H1 (cell line): ENCODE data around the gene GABRG3. TPM values are rescaled to one million over a fixed set of nuclear protein-coding genes. Genes with fewer than 3 reads are reported as not detected.

Source experiments
- CTCF ChIA-PET: fragments of 300-600 bp; sonication (Branson Sonifier 250); formaldehyde crosslinking; loops from one replicate; lab custom pipeline; 2021; ENCODE audit not compliant: partially characterized antibody; lab: Charles Lee
- POLR2A ChIA-PET: fragments of 300-600 bp; sonication (Branson Sonifier 250); formaldehyde crosslinking; loops from one replicate; lab custom pipeline; 2021; ENCODE audit warnings: inconsistent platforms; ENCODE audit not compliant: partially characterized antibody; lab: Charles Lee
- DNase-seq, 2 experiments: peaks; one replicate each; pipeline versions ENCODE4 v3.0.0 to v3.0.0-alpha.2; 2010 to 2022; ENCODE audit warnings: low spot score in 2 of 2, low read depth in 1 of 2, mixed read lengths in 1 of 2
- FAIRE-seq: peaks from 2 replicates; lab custom pipeline; 2011; peaks lifted over from hg19 to GRCh38; lab: Jason Lieb, UNC
- H2AFZ ChIP-seq: 2 replicates; pipeline ENCODE4 v1.8.1; 2012; ENCODE audit warnings: low read length, inconsistent platforms
- H2AK5ac ChIP-seq: 2 replicates; pipeline ENCODE4 v1.6.1; 2013; ENCODE audit warnings: low read depth, low read length
- H2BK120ac ChIP-seq: replicated peaks from 2 replicates; pipeline ENCODE3; 2013; ENCODE audit warnings: low read depth, low read length, inconsistent platforms
- H2BK12ac ChIP-seq: 2 replicates; pipeline ENCODE4 v1.6.1; 2013; ENCODE audit warnings: low read depth, low read length
- H2BK15ac ChIP-seq: 2 replicates; pipeline ENCODE4 v1.6.1; 2013; ENCODE audit warnings: low read length
- H2BK20ac ChIP-seq: 2 replicates; pipeline ENCODE4 v1.6.1; 2013; ENCODE audit warnings: low read length
- H2BK5ac ChIP-seq: 2 replicates; pipeline ENCODE4 v1.6.1; 2013; ENCODE audit warnings: low read depth, low read length
- H3K14ac ChIP-seq: 2 replicates; pipeline ENCODE4 v1.6.1; 2013; ENCODE audit warnings: inconsistent platforms; ENCODE audit not compliant: insufficient read length
- H3K18ac ChIP-seq: 2 replicates; pipeline ENCODE4 v1.6.1; 2013; ENCODE audit warnings: low read length; ENCODE audit errors: extremely low read depth
- H3K23ac ChIP-seq: 2 replicates; pipeline ENCODE4 v1.6.1; 2013; ENCODE audit warnings: inconsistent platforms; ENCODE audit not compliant: insufficient read length
- H3K23me2 ChIP-seq: 2 replicates; pipeline ENCODE4 v1.6.1; 2013; ENCODE audit warnings: low read depth, low read length
- H3K27ac ChIP-seq: 2 replicates; pipeline ENCODE4 v1.6.1; 2011; ENCODE audit warnings: low read depth, low read length, inconsistent platforms
- H3K27me3 ChIP-seq, 4 experiments: replicated peaks in 1 of 4; 1 replicate in 1 of 4; 2 replicates in 3 of 4; pipeline versions ENCODE4 v1.6.1 to v1.8.1; 2011 to 2013; ENCODE audit warnings: low read length in 3 of 4, mild to moderate bottlenecking in 3 of 4, inconsistent platforms in 2 of 4, mixed read lengths in 2 of 4, moderate library complexity in 1 of 4; ENCODE audit not compliant: control insufficient read depth in 3 of 4, insufficient read depth in 3 of 4; ENCODE audit errors: extremely low read depth in 1 of 4
- H3K36me3 ChIP-seq, 4 experiments: 2 replicates each; pipeline versions ENCODE4 v1.6.1 to v1.8.1; 2011 to 2013; ENCODE audit warnings: mild to moderate bottlenecking in 4 of 4, low read length in 3 of 4, moderate library complexity in 2 of 4, control low read depth in 1 of 4, inconsistent platforms in 1 of 4; ENCODE audit not compliant: insufficient read depth in 4 of 4, control insufficient read depth in 2 of 4
- H3K4ac ChIP-seq: replicated peaks from 2 replicates; pipeline ENCODE3; 2013; ENCODE audit warnings: low read length, low read depth, mixed read lengths, inconsistent platforms; ENCODE audit not compliant: insufficient read length
- H3K4me1 ChIP-seq, 4 experiments: replicated peaks in 1 of 4; 1 replicate in 1 of 4; 2 replicates in 3 of 4; pipeline versions ENCODE4 v1.6.1 to v1.8.1; 2011 to 2013; ENCODE audit warnings: low read length in 3 of 4, inconsistent platforms in 2 of 4, mixed read lengths in 1 of 4; ENCODE audit not compliant: insufficient read depth in 4 of 4, control insufficient read depth in 3 of 4
- H3K4me2 ChIP-seq, 2 experiments: 2 replicates each; pipeline versions ENCODE4 v1.6.1 to v1.8.1; 2011 to 2013; ENCODE audit warnings: low read depth in 2 of 2, low read length in 2 of 2, control low read depth in 1 of 2, inconsistent platforms in 1 of 2, mild to moderate bottlenecking in 1 of 2; ENCODE audit not compliant: insufficient read depth in 1 of 2
- H3K4me3 ChIP-seq, 4 experiments: fragments of 200-600, 300-600 bp in 1 of 4; sonication (generic), shearing (Covaris generic), sonication (Bioruptor Twin) in 1 of 4; 2 replicates each; pipeline versions ENCODE4 v1.5.1 to v1.8.1; 2011 to 2016; ENCODE audit warnings: low read length in 4 of 4, low read depth in 3 of 4, control low read depth in 2 of 4, inconsistent platforms in 2 of 4, mild to moderate bottlenecking in 2 of 4, mixed read lengths in 1 of 4, moderate library complexity in 1 of 4; ENCODE audit not compliant: insufficient read depth in 2 of 4; ENCODE audit errors: extremely low read depth in 1 of 4
- H3K56ac ChIP-seq: replicated peaks from 2 replicates; pipeline ENCODE3; 2013; ENCODE audit warnings: low read depth, mild to moderate bottlenecking, mixed read lengths, low read length, inconsistent platforms; ENCODE audit not compliant: insufficient read length
- H3K79me1 ChIP-seq: 2 replicates; pipeline ENCODE4 v1.6.1; 2013; ENCODE audit warnings: low read depth, low read length, control low read depth
- H3K79me2 ChIP-seq, 2 experiments: 2 replicates each; pipeline versions ENCODE4 v1.6.1 to v1.8.1; 2012 to 2013; ENCODE audit warnings: low read length in 2 of 2, mild to moderate bottlenecking in 2 of 2, inconsistent platforms in 1 of 2; ENCODE audit not compliant: insufficient read depth in 2 of 2, control insufficient read depth in 1 of 2
- H3K9ac ChIP-seq, 4 experiments: replicated peaks in 1 of 4; 1 replicate in 1 of 4; 2 replicates in 3 of 4; pipeline versions ENCODE4 v1.6.1 to v1.8.1; 2011 to 2013; ENCODE audit warnings: low read depth in 3 of 4, low read length in 3 of 4, control low read depth in 2 of 4, mild to moderate bottlenecking in 2 of 4, moderate library complexity in 2 of 4, inconsistent platforms in 1 of 4; ENCODE audit errors: extremely low read depth in 1 of 4
- H3K9me3 ChIP-seq, 2 experiments: 2 replicates each; pipeline versions ENCODE4 v1.6.1 to v1.8.1; 2012 to 2013; ENCODE audit warnings: mild to moderate bottlenecking in 2 of 2, moderate library complexity in 2 of 2, control low read depth in 1 of 2, inconsistent platforms in 1 of 2, low read depth in 1 of 2, low read length in 1 of 2, mixed read lengths in 1 of 2; ENCODE audit not compliant: insufficient read depth in 2 of 2
- H4K20me1 ChIP-seq, 2 experiments: replicated peaks in 1 of 2; 2 replicates each; pipeline versions ENCODE3 to v1.8.1; 2011 to 2013; ENCODE audit warnings: inconsistent platforms in 2 of 2, low read length in 2 of 2, mild to moderate bottlenecking in 1 of 2; ENCODE audit not compliant: insufficient read depth in 2 of 2, control insufficient read depth in 1 of 2
- H4K5ac ChIP-seq: 2 replicates; pipeline ENCODE4 v1.6.1; 2013; ENCODE audit warnings: low read length, low read depth, mixed read lengths, inconsistent platforms; ENCODE audit not compliant: insufficient read length
- H4K8ac ChIP-seq: 2 replicates; pipeline ENCODE4 v1.8.0; 2013; ENCODE audit warnings: mild to moderate bottlenecking, moderate library complexity, low read length, inconsistent platforms; ENCODE audit not compliant: insufficient read depth; ENCODE audit errors: extremely low read depth
- H4K91ac ChIP-seq: replicated peaks from 2 replicates; pipeline ENCODE3; 2013; ENCODE audit warnings: low read length, mixed read lengths, inconsistent platforms; ENCODE audit not compliant: insufficient read length
- CTCF ChIP-seq, 3 experiments: IDR thresholded peaks; 1 replicate in 2 of 3; 2 replicates in 1 of 3; pipeline versions ENCODE4 v1.5.1 to v1.6.1; 2011; ENCODE audit warnings: low read length in 3 of 3, mild to moderate bottlenecking in 3 of 3, inconsistent platforms in 2 of 3, low read depth in 1 of 3, moderate library complexity in 1 of 3; ENCODE audit not compliant: insufficient read depth in 1 of 3; ENCODE audit errors: control extremely low read depth in 1 of 3
- FOSL1 ChIP-seq: IDR thresholded peaks from 2 replicates; pipeline ENCODE4 v1.6.1; 2011; ENCODE audit warnings: mild to moderate bottlenecking, low read depth, low read length, moderate library complexity; ENCODE audit not compliant: insufficient read depth
- JUN ChIP-seq: IDR thresholded peaks from 2 replicates; pipeline ENCODE4 v1.6.1; 2011; ENCODE audit warnings: low read depth, mild to moderate bottlenecking, improper control_type of control experiment, low read length
- RXRA ChIP-seq: IDR thresholded peaks from 2 replicates; pipeline ENCODE4 v1.6.1; 2011; ENCODE audit warnings: low read depth, mild to moderate bottlenecking, low read length, moderate library complexity; ENCODE audit not compliant: insufficient read depth
- SP2 ChIP-seq: IDR thresholded peaks from 2 replicates; pipeline ENCODE4 v1.6.1; 2012; ENCODE audit warnings: mild to moderate bottlenecking, low read length, inconsistent platforms
- TBP ChIP-seq: IDR thresholded peaks from 2 replicates; pipeline ENCODE4 v1.6.1; 2011; ENCODE audit warnings: low read depth, low read length, improper control_type of control experiment
- TCF12 ChIP-seq: IDR thresholded peaks from 2 replicates; pipeline ENCODE4 v1.6.1; 2011; ENCODE audit warnings: low read depth, mild to moderate bottlenecking, low read length
- WGBS, 2 experiments: shearing (Covaris generic) in 1 of 2; methylation state at CpG; one replicate each; pipeline versions ENCODE4 v1.1.6 to v1.1.7; 2013 to 2015; ENCODE audit warnings: low lambda C conversion rate in 2 of 2, mixed read lengths in 2 of 2, inconsistent platforms in 1 of 2, low coverage in 1 of 2, missing lambda C conversion rate in 1 of 2; ENCODE audit not compliant: insufficient replicate concordance in 2 of 2, insufficient coverage in 1 of 2, insufficient read length in 1 of 2; ENCODE audit errors: extremely low coverage in 1 of 2, missing lambda C conversion rate in 1 of 2; 5-methylcytosine and 5-hydroxymethylcytosine counted together
- polyA plus RNA-seq, 7 experiments: library from polyadenylated mRNA; depleted of rRNA in 3 of 7; stranded (reverse) in 5 of 7; unstranded in 2 of 7; fragments of >200 nt in 5 of 7; fragments of 200-250 nt in 2 of 7; gene quantifications; 1 replicate in 5 of 7; 2 replicates in 1 of 7; 4 replicates in 1 of 7; pipeline versions ENCODE4 v1.2.1 to v1.2.3, GENCODE V29; 2011 to 2013; ENCODE audit warnings: missing spikeins in 2 of 7, mixed read lengths in 2 of 7
- total RNA-seq: library from RNA; stranded (reverse); fragmentation: NEBNext Ultra II Directional; extraction: Animal tissue kit (Norgen Biotek cat#: 25700); gene quantifications from 2 replicates; pipeline ENCODE4 v1.2.1, GENCODE V29; 2021

The GABRG3 gene
- total and polyA plus RNA-seq, 2 of the 8 experiments (the other 6 are each of a cell fraction or from before 2014, with no cell fraction given): 0.17 to 0.80 TPM

GRCh38 chr15:27127815-27128570, 157.0 kb downstream of the GABRG3 start:
- H3K23me2 ChIP-seq: no peaks in the 10 kb centered on the region
- H3K4me3 ChIP-seq: no peak overlapping the region
- H2BK120ac ChIP-seq: no peak overlapping the region
- no peak overlapping the region for H3K4ac ChIP-seq
- no peak overlapping the region for H3K14ac ChIP-seq
- H2AK5ac ChIP-seq: no peak overlapping the region
- FAIRE-seq (no peak), DNase-seq (no peak)
- no peaks in the 10 kb centered on the region for H3K9me3 ChIP-seq
- CTCF ChIA-PET: no interaction called here
- no peak overlapping the region for H3K18ac ChIP-seq
- H3K56ac ChIP-seq: no peak overlapping the region
- POLR2A ChIA-PET: no interaction called here
- H3K9ac ChIP-seq: no peak overlapping the region
- peaks cover 0 to 2% (median 0%) of the 10 kb centered on the region in 4 experiments; a peak in 1 of 7 replicates for H3K4me1 ChIP-seq
- no peak overlapping the region for H2AFZ ChIP-seq
- no peak overlapping the region for H2BK15ac ChIP-seq
- no peak overlapping the region for H2BK5ac ChIP-seq
- TF ChIP-seq FOSL1: no peak
- no peak for TF ChIP-seq SP2
- TF ChIP-seq CTCF (IDR thresholded peaks at IDR 0.05; ENCODE audit: control extremely low read depth in 1 of 3, insufficient read depth in 1 of 3, low read depth in 1 of 3, low read length in 3 of 3): no peak
- TF ChIP-seq TCF12: no peak
- TF ChIP-seq RXRA: no peak
- TF ChIP-seq TBP: no peak
- no peak for TF ChIP-seq JUN
- H3K27me3 ChIP-seq: no peaks in the 10 kb centered on the region
- no peaks in the 10 kb centered on the region for H3K79me2 ChIP-seq
- H4K91ac ChIP-seq: no peak overlapping the region
- H4K8ac ChIP-seq: no peak overlapping the region
- no peak overlapping the region for H2BK12ac ChIP-seq
- no peak overlapping the region for H4K5ac ChIP-seq
- no peaks in the 10 kb centered on the region for H3K79me1 ChIP-seq
- no peaks in the 10 kb centered on the region for H3K36me3 ChIP-seq
- WGBS, 2 experiments: 91% methylated on average over 12 of the region's 12 CpGs; no CpG with 5 or more reads in 1 of the 2 experiments
- H3K27ac ChIP-seq: no peak overlapping the region
- no peaks in the 10 kb centered on the region for H4K20me1 ChIP-seq
- H3K23ac ChIP-seq: no peak overlapping the region
- H3K4me2 ChIP-seq: no peak overlapping the region
- H2BK20ac ChIP-seq: no peak overlapping the region
